H9 (cell line): Measurements from ENCODE around the gene ITGA7. TPM values are rescaled to one million over a fixed set of nuclear protein-coding genes. Genes with fewer than 3 reads are reported as not detected.

Experiments used
- DNase-seq: peaks from one replicate; pipeline ENCODE4 v3.0.0-alpha.2; 2017
- H2AFZ ChIP-seq: one replicate; pipeline ENCODE4 v1.6.1; 2013; ENCODE audit warnings: mild to moderate bottlenecking, low read length, control low read depth, moderate library complexity
- H2AK5ac ChIP-seq: 2 replicates; pipeline ENCODE4 v1.6.1; 2013; ENCODE audit warnings: low read length, control low read depth, mixed read lengths; ENCODE audit not compliant: insufficient read length
- H2BK120ac ChIP-seq: one replicate; pipeline ENCODE4 v1.6.1; 2013; ENCODE audit warnings: low read depth, mild to moderate bottlenecking, low read length, control low read depth, inconsistent platforms; ENCODE audit not compliant: poor library complexity, severe bottlenecking
- H2BK12ac ChIP-seq: 2 replicates; pipeline ENCODE4 v1.6.1; 2013; ENCODE audit warnings: low read length, control low read depth, mixed read lengths, low read depth; ENCODE audit not compliant: insufficient read length
- H2BK15ac ChIP-seq: 2 replicates; pipeline ENCODE4 v1.6.1; 2013; ENCODE audit warnings: low read depth, low read length, control low read depth
- H2BK20ac ChIP-seq: one replicate; pipeline ENCODE4 v1.6.1; 2013; ENCODE audit warnings: low read depth, mild to moderate bottlenecking, low read length, control low read depth, inconsistent platforms; ENCODE audit not compliant: poor library complexity, severe bottlenecking
- H2BK5ac ChIP-seq: 2 replicates; pipeline ENCODE4 v1.6.1; 2013; ENCODE audit warnings: low read length, control low read depth, mixed read lengths; ENCODE audit not compliant: insufficient read length
- H3K14ac ChIP-seq: 2 replicates; pipeline ENCODE4 v1.6.1; 2013; ENCODE audit warnings: low read length, control low read depth; ENCODE audit not compliant: insufficient read depth
- H3K18ac ChIP-seq: 2 replicates; pipeline ENCODE4 v1.6.1; 2013; ENCODE audit warnings: low read depth, mild to moderate bottlenecking, mixed read lengths, low read length, control low read depth; ENCODE audit not compliant: insufficient read length
- H3K23ac ChIP-seq: 2 replicates; pipeline ENCODE4 v1.6.1; 2013; ENCODE audit warnings: low read length, control low read depth, mixed read lengths, low read depth; ENCODE audit not compliant: insufficient read length
- H3K23me2 ChIP-seq: 2 replicates; pipeline ENCODE4 v1.6.1; 2013; ENCODE audit warnings: low read depth, mild to moderate bottlenecking, mixed read lengths, low read length, control low read depth; ENCODE audit not compliant: insufficient read length, poor library complexity, severe bottlenecking
- H3K27ac ChIP-seq: 2 replicates; pipeline ENCODE4 v1.5.1; 2013; ENCODE audit warnings: low read length, control low read depth, mixed read lengths, low read depth; ENCODE audit not compliant: insufficient read length
- H3K27me3 ChIP-seq: 2 replicates; pipeline ENCODE4 v1.6.1; 2013; ENCODE audit warnings: low read length, control low read depth, inconsistent platforms; ENCODE audit not compliant: insufficient read depth
- H3K4ac ChIP-seq: 2 replicates; pipeline ENCODE4 v1.6.1; 2013; ENCODE audit warnings: low read depth, mild to moderate bottlenecking, control low read depth, inconsistent platforms, low read length, moderate library complexity
- H3K4me1 ChIP-seq: 2 replicates; pipeline ENCODE4 v1.6.1; 2013; ENCODE audit warnings: low read length, control low read depth, inconsistent platforms; ENCODE audit not compliant: insufficient read depth
- H3K4me2 ChIP-seq: 2 replicates; pipeline ENCODE4 v1.6.1; 2013; ENCODE audit warnings: low read length, control low read depth, mixed read lengths; ENCODE audit not compliant: insufficient read length, insufficient read depth
- H3K56ac ChIP-seq: 2 replicates; pipeline ENCODE4 v1.6.1; 2013; ENCODE audit warnings: low read depth, mild to moderate bottlenecking, mixed read lengths, low read length, control low read depth; ENCODE audit not compliant: insufficient read length
- H3K79me1 ChIP-seq: 2 replicates; pipeline ENCODE4 v1.6.1; 2013; ENCODE audit warnings: low read depth, mild to moderate bottlenecking, moderate library complexity, low read length, control low read depth, inconsistent platforms; ENCODE audit not compliant: insufficient read depth, poor library complexity, severe bottlenecking
- H3K79me2 ChIP-seq: 2 replicates; pipeline ENCODE4 v1.6.1; 2013; ENCODE audit warnings: low read length, control low read depth, inconsistent platforms; ENCODE audit not compliant: insufficient read depth
- H3K9ac ChIP-seq: 2 replicates; pipeline ENCODE4 v1.6.1; 2013; ENCODE audit warnings: low read length, control low read depth, mixed read lengths; ENCODE audit not compliant: insufficient read length; ENCODE audit errors: extremely low read depth
- H3K9me3 ChIP-seq: one replicate; pipeline ENCODE4 v1.6.1; 2013; ENCODE audit warnings: low read depth, low read length, inconsistent platforms; ENCODE audit not compliant: control insufficient read depth
- H3T11ph ChIP-seq: one replicate; pipeline ENCODE4 v1.6.1; 2013; ENCODE audit warnings: mild to moderate bottlenecking, low read length, control low read depth, inconsistent platforms
- H4K20me1 ChIP-seq: one replicate; pipeline ENCODE4 v1.6.1; 2013; ENCODE audit not compliant: control insufficient read depth, insufficient read length, insufficient read depth
- H4K5ac ChIP-seq: 2 replicates; pipeline ENCODE4 v1.6.1; 2013; ENCODE audit warnings: low read depth, mild to moderate bottlenecking, mixed read lengths, low read length, control low read depth; ENCODE audit not compliant: insufficient read length
- H4K8ac ChIP-seq: replicated peaks from 2 replicates; pipeline ENCODE4 v1.6.1; 2013; ENCODE audit warnings: low read length, control low read depth, mixed read lengths, low read depth; ENCODE audit not compliant: insufficient read length
- H4K91ac ChIP-seq: 2 replicates; pipeline ENCODE4 v1.6.1; 2013; ENCODE audit warnings: low read depth, mild to moderate bottlenecking, moderate library complexity, mixed read lengths, low read length, control low read depth; ENCODE audit not compliant: insufficient read length
- H3K27ac Mint-ChIP-seq, 3 experiments: 2 replicates in 2 of 3; 3 replicates in 1 of 3; pipeline ENCODE4 v1.8.0; 2020 to 2021; ENCODE audit warnings: mixed read lengths in 3 of 3, mild to moderate bottlenecking in 1 of 3, moderate library complexity in 1 of 3
- H3K27me3 Mint-ChIP-seq: 2 replicates; pipeline ENCODE4 v1.8.0; 2021; ENCODE audit warnings: low read depth, mild to moderate bottlenecking, moderate library complexity, mixed read lengths
- H3K36me3 Mint-ChIP-seq, 3 experiments: 2 replicates in 2 of 3; 3 replicates in 1 of 3; pipeline ENCODE4 v1.8.0; 2020 to 2021; ENCODE audit warnings: low read depth in 3 of 3, mixed read lengths in 3 of 3; ENCODE audit not compliant: insufficient read depth in 1 of 3
- H3K4me1 Mint-ChIP-seq, 2 experiments: 2 replicates each; pipeline ENCODE4 v1.8.0; 2020; ENCODE audit warnings: mixed read lengths in 2 of 2
- H3K4me3 Mint-ChIP-seq, 2 experiments: 2 replicates in 1 of 2; 3 replicates in 1 of 2; pipeline ENCODE4 v1.8.0; 2020 to 2021; ENCODE audit warnings: mild to moderate bottlenecking in 2 of 2, mixed read lengths in 2 of 2, moderate library complexity in 1 of 2
- H3K9me3 Mint-ChIP-seq, 2 experiments: 2 replicates in 1 of 2; 3 replicates in 1 of 2; pipeline ENCODE4 v1.8.0; 2020; ENCODE audit warnings: mild to moderate bottlenecking in 2 of 2, mixed read lengths in 2 of 2, moderate library complexity in 1 of 2
- WGBS: extraction: QIAGEN DNeasy Blood & Tissue Kit; methylation state at CpG from one replicate; pipeline ENCODE4 v1.1.7; 2013; ENCODE audit warnings: missing lambda C conversion rate, low lambda C conversion rate, mixed read lengths; ENCODE audit not compliant: insufficient read length; ENCODE audit errors: extremely low coverage; 5-methylcytosine and 5-hydroxymethylcytosine counted together
- total RNA-seq: library from RNA; stranded (reverse); gene quantifications from 2 replicates; pipeline ENCODE4 v1.2.1, GENCODE V29; 2021
- TF ChIP-seq, protein P1 (sequence below): fragments of 200-600 bp; sonication (generic); conservative IDR thresholded peaks from 3 replicates; pipeline ENCODE4 v1.8.0; 2021; ENCODE audit warnings: antibody characterized with exemption, mild to moderate bottlenecking

The ITGA7 gene
- total RNA-seq, 1 experiment from 2014 or later, result 119 TPM

DNA sequence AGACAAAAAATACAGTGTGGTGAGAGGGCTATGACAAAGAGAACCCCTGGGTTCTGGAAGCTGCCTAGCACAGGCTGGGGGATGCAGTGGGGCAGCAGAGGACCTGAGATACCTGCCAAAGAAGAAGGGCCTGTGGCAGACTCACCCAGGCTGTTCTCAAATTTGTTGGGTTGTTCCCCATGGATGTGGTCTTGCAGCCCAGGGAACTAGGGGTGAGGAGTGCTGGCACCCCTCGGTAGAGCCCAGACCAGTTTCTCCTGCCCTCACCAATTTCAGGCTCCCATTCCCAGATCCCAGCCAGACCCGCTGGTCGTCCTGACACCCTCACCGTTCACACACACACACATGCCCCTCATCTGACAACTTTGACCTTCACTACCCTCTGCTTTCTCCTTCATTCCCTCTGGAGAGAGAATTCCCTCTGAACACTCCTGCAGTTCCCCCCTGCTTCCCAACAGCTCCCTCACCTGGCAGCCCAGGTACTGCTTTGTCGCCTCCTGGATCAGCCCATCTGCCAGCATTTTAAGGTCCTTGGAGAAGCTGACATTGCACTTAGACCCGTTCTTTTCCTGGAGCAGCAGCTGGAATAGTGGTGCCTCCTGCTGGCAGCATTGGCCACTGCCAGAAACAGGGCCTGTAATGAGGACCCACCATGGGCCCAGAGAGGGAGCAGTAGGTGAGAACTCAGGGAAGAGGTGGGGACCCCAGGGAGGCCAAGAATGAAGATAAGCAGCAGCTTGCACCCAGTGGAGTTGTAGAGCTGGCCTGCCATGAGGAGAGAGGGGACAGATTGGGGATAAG lies 29.3 kb upstream of the ITGA7 start:
- H4K8ac ChIP-seq, result no peak overlapping the region
- peak overlapping the region; percentile 69 to 89 for H3K4me3 Mint-ChIP-seq
- peaks cover 25 to 31% of the 10 kb centered on the region in 2 experiments for H3K4me1 Mint-ChIP-seq
- no peak overlapping the region for H3K27ac ChIP-seq
- H2BK12ac ChIP-seq, result no peak overlapping the region
- TF ChIP-seq, protein P1, sequence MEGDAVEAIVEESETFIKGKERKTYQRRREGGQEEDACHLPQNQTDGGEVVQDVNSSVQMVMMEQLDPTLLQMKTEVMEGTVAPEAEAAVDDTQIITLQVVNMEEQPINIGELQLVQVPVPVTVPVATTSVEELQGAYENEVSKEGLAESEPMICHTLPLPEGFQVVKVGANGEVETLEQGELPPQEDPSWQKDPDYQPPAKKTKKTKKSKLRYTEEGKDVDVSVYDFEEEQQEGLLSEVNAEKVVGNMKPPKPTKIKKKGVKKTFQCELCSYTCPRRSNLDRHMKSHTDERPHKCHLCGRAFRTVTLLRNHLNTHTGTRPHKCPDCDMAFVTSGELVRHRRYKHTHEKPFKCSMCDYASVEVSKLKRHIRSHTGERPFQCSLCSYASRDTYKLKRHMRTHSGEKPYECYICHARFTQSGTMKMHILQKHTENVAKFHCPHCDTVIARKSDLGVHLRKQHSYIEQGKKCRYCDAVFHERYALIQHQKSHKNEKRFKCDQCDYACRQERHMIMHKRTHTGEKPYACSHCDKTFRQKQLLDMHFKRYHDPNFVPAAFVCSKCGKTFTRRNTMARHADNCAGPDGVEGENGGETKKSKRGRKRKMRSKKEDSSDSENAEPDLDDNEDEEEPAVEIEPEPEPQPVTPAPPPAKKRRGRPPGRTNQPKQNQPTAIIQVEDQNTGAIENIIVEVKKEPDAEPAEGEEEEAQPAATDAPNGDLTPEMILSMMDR, result peak; percentile 98
- H3K14ac ChIP-seq, result no peak overlapping the region
- no peak overlapping the region for H3K4me2 ChIP-seq
- H4K5ac ChIP-seq, result no peak overlapping the region
- H3K36me3 Mint-ChIP-seq, result no peaks in the 10 kb centered on the region; a peak in 1 of 7 replicates
- peaks cover 9% of the 10 kb centered on the region for H3K23me2 ChIP-seq
- peak; percentile 98 for DNase-seq
- H3K79me1 ChIP-seq, result no peaks in the 10 kb centered on the region
- no peak overlapping the region for H3K56ac ChIP-seq
- H3K27ac Mint-ChIP-seq, result peak overlapping the region; percentile 56 to 91 (median 87); a peak in 6 of 7 replicates
- H2BK5ac ChIP-seq, result no peak overlapping the region
- H2BK120ac ChIP-seq, result no peak overlapping the region
- H4K20me1 ChIP-seq, result peaks cover 2% of the 10 kb centered on the region
- H2BK20ac ChIP-seq, result no peak overlapping the region
- H3K4me1 ChIP-seq, result no peaks in the 10 kb centered on the region
- no peak overlapping the region for H2BK15ac ChIP-seq
- no peaks in the 10 kb centered on the region for H3K27me3 ChIP-seq
- H3K9ac ChIP-seq, result no peak overlapping the region
- no peak overlapping the region for H3K18ac ChIP-seq
- H3K9me3 Mint-ChIP-seq, result no peaks in the 10 kb centered on the region
- no CpG with 5 or more reads among the region's 6 CpGs for WGBS
- H4K91ac ChIP-seq, result no peak overlapping the region
- H3K23ac ChIP-seq, result no peak overlapping the region
- H3K79me2 ChIP-seq, result no peaks in the 10 kb centered on the region
- no peak overlapping the region for H3K4ac ChIP-seq
- H2AFZ ChIP-seq, result no peak overlapping the region
- no peak overlapping the region for H2AK5ac ChIP-seq
- H3T11ph ChIP-seq, result no peak overlapping the region
- H3K27me3 Mint-ChIP-seq, result peaks cover 4% of the 10 kb centered on the region; the same call in 1 of the 2 replicates
- H3K9me3 ChIP-seq, result no peaks in the 10 kb centered on the region
